LNCaP clone FGC (cell line): ENCODE data around the gene LARGE1.

ENCODE experiments used
- DNase-seq: peaks from one replicate; pipeline ENCODE4 v3.0.0-alpha.2; 2011; ENCODE audit warnings: low read depth
- H3K4me3 ChIP-seq: 2 replicates; pipeline ENCODE4 v1.5.1; 2011; ENCODE audit warnings: mild to moderate bottlenecking, low read depth, low read length, control low read depth
- CTCF ChIP-seq: IDR thresholded peaks from 2 replicates; pipeline ENCODE4 v1.5.1; 2012; ENCODE audit warnings: mild to moderate bottlenecking; ENCODE audit not compliant: control insufficient read depth, insufficient read depth; ENCODE audit errors: extremely low read depth

Gene LARGE1

GRCh38 chr22:33920197-33920540, at the start of gene LARGE1:
Gene LARGE1, minus strand, starts transcription at chr22:33920476.
- no peak for TF ChIP-seq CTCF
- H3K4me3 ChIP-seq = peak within 1 kb of the TSS; percentile 53
- no peak for DNase-seq

GRCh38 chr22:33969045-33969444, 48.8 kb upstream of the LARGE1 start:
- no peak for TF ChIP-seq CTCF
- H3K4me3 ChIP-seq = no peak overlapping the region
- DNase-seq = no peak

GRCh38 chr22:33964121-33964520, 43.8 kb upstream of the LARGE1 start:
- no peak overlapping the region for H3K4me3 ChIP-seq
- TF ChIP-seq CTCF = no peak
- DNase-seq = no peak

- no peak for TF ChIP-seq CTCF
- H3K4me3 ChIP-seq = no peak overlapping the region
- DNase-seq = no peak
These were observed 42.1 kb upstream of the LARGE1 start for GRCh38 chr22:33962409-33962808.

- H3K4me3 ChIP-seq = no peak overlapping the region
- DNase-seq = no peak
- no peak for TF ChIP-seq CTCF
These were observed 38.5 kb upstream of the LARGE1 start for GRCh38 chr22:33958741-33959140.

- DNase-seq = no peak
- TF ChIP-seq CTCF = no peak
- no peak overlapping the region for H3K4me3 ChIP-seq
These were observed 36.8 kb upstream of the LARGE1 start for GRCh38 chr22:33957086-33957485.

- no peak overlapping the region for H3K4me3 ChIP-seq
- TF ChIP-seq CTCF = no peak
- no peak for DNase-seq
These were observed 32.5 kb upstream of the LARGE1 start for GRCh38 chr22:33952776-33953175.
